ENCODE results near the gene DLG2. TPM values are rescaled to one million over a fixed set of nuclear protein-coding genes. Genes with fewer than 3 reads are reported as not detected.

DLG2 gene
- total and polyA plus RNA-seq, 2 of the 4 experiments (the other 2 are of a cell fraction) = 0.31 to 0.36 TPM

DNA sequence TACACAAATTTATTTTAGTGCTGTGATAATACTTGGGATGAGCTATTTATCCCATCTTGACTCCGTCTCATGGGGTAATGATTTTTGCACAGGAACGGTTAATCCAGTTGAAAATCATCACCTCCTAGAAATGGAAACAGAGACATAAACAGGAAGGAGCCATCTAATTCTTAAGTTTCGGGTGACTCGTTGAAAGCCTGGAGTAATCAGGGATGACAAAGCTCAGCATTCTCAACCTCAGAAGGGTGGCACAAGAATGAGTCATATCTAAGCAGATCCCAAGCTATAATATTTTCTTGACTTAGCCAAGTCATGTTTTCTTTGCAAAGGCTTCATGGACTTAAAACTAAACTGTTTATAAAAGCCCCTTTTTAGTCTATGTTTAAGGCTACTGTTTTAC is 2060.2 kb downstream of the DLG2 start:
- 0 out of 2 replicates have a peak, but pooled peaks cover 2% of the 10 kb centered on the region for H3K4me1 ChIP-seq (ENCODE audit: control insufficient read depth, insufficient read depth, low read length)
- 0 out of 2 replicates have a peak overlapping the region, but pooled peaks have one; percentile 52 for H3K14ac ChIP-seq (replicated peaks; ENCODE audit: low read depth, low read length)
- no peaks in the 10 kb centered on the region for H4K20me1 ChIP-seq (ENCODE audit: insufficient read depth, low read length)
- DNase-seq (peak; percentile 83), ATAC-seq (ENCODE audit: low read depth) (peak; percentile 93)
- H2BK20ac ChIP-seq (ENCODE audit: low read depth, low read length) = no peak overlapping the region
- no peak overlapping the region for H3K9ac ChIP-seq (ENCODE audit: low read depth, low read length)
- H2BK120ac ChIP-seq (ENCODE audit: low read depth, low read length) = no peak overlapping the region
- H3K27ac ChIP-seq (ENCODE audit: insufficient read depth, low read length) = no peak overlapping the region
- H3K4ac ChIP-seq (ENCODE audit: low read depth, low read length) = no peak overlapping the region
- no peak overlapping the region for H4K8ac ChIP-seq (ENCODE audit: low read depth in 2 of 2, low read length in 2 of 2)
- no peak overlapping the region for H3K4me3 ChIP-seq (ENCODE audit: insufficient read depth, low read depth, low read length)
- WGBS, 2 experiments (ENCODE audit: extremely low coverage in 2 of 2, insufficient read length in 1 of 2) = no CpG with 5 or more reads among the region's 4 CpGs
- no peak overlapping the region for H4K91ac ChIP-seq (ENCODE audit: insufficient read depth, low read depth, low read length)
- dilution Hi-C loops (cut with HindIII; ENCODE audit: low sequenced_read_pairs, unreplicated experiment) (no loop called here), intact Hi-C loops (cut with micrococcal nuclease) (no loop called here), in situ Hi-C loops (cut with MboI; ENCODE audit: low sequenced_read_pairs) (no loop called here)
- H3K36me3 ChIP-seq (ENCODE audit: control insufficient read depth, insufficient read depth, low read length) = no peaks in the 10 kb centered on the region
- TF ChIP-seq SMC3 (IDR thresholded peaks at IDR 0.05; ENCODE audit: low read depth, low read length) (no peak), MXI1 (IDR thresholded peaks at IDR 0.05; ENCODE audit: borderline replicate concordance, low read depth, low read length) (no peak), CEBPB (IDR thresholded peaks at IDR 0.05; ENCODE audit: low read depth, low read length) (peak; percentile 62; the same call in 1 of the 2 replicates), POLR2A (IDR thresholded peaks at IDR 0.05; ENCODE audit: low read depth, low read length) (no peak), RAD21 (IDR thresholded peaks at IDR 0.05; ENCODE audit: low read length) (no peak), RFX5 (IDR thresholded peaks at IDR 0.05; ENCODE audit: low read depth, low read length) (no peak), BHLHE40 (IDR thresholded peaks at IDR 0.05; ENCODE audit: low read depth, low read length) (peak; percentile 46; the same call in 1 of the 2 replicates), CHD1 (IDR thresholded peaks at IDR 0.05; ENCODE audit: low read depth, low read length) (no peak), NFE2L2 (IDR thresholded peaks at IDR 0.05; ENCODE audit: low read depth, low read length) (peak; percentile 62), RCOR1 (IDR thresholded peaks at IDR 0.05; ENCODE audit: insufficient replicate concordance, low read length) (no peak), FOS (IDR thresholded peaks at IDR 0.05; ENCODE audit: low read depth, low read length) (peak; percentile 94), MAFK (IDR thresholded peaks at IDR 0.05; ENCODE audit: low read depth, low read length) (peak; percentile 53)
- TF ChIP-seq, protein P1, sequence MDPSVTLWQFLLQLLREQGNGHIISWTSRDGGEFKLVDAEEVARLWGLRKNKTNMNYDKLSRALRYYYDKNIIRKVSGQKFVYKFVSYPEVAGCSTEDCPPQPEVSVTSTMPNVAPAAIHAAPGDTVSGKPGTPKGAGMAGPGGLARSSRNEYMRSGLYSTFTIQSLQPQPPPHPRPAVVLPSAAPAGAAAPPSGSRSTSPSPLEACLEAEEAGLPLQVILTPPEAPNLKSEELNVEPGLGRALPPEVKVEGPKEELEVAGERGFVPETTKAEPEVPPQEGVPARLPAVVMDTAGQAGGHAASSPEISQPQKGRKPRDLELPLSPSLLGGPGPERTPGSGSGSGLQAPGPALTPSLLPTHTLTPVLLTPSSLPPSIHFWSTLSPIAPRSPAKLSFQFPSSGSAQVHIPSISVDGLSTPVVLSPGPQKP (IDR thresholded peaks at IDR 0.05; ENCODE audit: borderline replicate concordance, low read depth, low read length) = no peak
- TF ChIP-seq, protein P2, sequence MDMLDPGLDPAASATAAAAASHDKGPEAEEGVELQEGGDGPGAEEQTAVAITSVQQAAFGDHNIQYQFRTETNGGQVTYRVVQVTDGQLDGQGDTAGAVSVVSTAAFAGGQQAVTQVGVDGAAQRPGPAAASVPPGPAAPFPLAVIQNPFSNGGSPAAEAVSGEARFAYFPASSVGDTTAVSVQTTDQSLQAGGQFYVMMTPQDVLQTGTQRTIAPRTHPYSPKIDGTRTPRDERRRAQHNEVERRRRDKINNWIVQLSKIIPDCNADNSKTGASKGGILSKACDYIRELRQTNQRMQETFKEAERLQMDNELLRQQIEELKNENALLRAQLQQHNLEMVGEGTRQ (IDR thresholded peaks at IDR 0.05; ENCODE audit: low read depth, low read length) = no peak
- H2BK15ac ChIP-seq (ENCODE audit: low read depth, low read length) = no peak overlapping the region
- no peak overlapping the region for H3K23ac ChIP-seq (ENCODE audit: low read depth, low read length)
- H3K79me1 ChIP-seq (ENCODE audit: low read depth in 1 of 2, low read length in 2 of 2) = no peaks in the 10 kb centered on the region
- no peak overlapping the region for H3K56ac ChIP-seq (ENCODE audit: extremely low read depth, insufficient read depth, low read length)
- no peak overlapping the region for H2AFZ ChIP-seq (replicated peaks; ENCODE audit: low read length, poor library complexity)
- ChIA-PET POLR2A (ENCODE audit: unreplicated experiment) (no interaction called here), CTCF (no interaction called here)
- H3K9me3 ChIP-seq (ENCODE audit: control insufficient read depth, insufficient read depth, low read length) = no peaks in the 10 kb centered on the region
- H4K5ac ChIP-seq (ENCODE audit: low read depth, low read length) = no peak overlapping the region
- H3K4me2 ChIP-seq (ENCODE audit: low read depth, low read length) = no peak overlapping the region
- H2BK5ac ChIP-seq (ENCODE audit: low read depth, low read length, poor library complexity, severe bottlenecking) = peak overlapping the region; percentile 48
- H3K27me3 ChIP-seq (ENCODE audit: control insufficient read depth, insufficient read depth, low read length) = no peaks in the 10 kb centered on the region
- no peak overlapping the region for H2AK9ac ChIP-seq (replicated peaks; ENCODE audit: low read depth, low read length, poor library complexity)
- H3K18ac ChIP-seq (ENCODE audit: low read depth, low read length) = no peak overlapping the region
- H3K9me1 ChIP-seq (ENCODE audit: insufficient read depth, low read length) = no peaks in the 10 kb centered on the region
- H2AK5ac ChIP-seq (ENCODE audit: low read depth, low read length) = no peak overlapping the region
- BruUV-seq (replicated peaks) = no TSS peak

Measured in IMR-90 (cell line).